Activated T-cell treated with anti-CD3 and anti-CD28 coated beads for 1 hour (primary cell): ENCODE results near the gene PAQR3.
"Not testable (repeated sequence)": the region's sequence is repeated elsewhere in the genome, so short reads cannot be mapped to it uniquely, and the experiment has no call there.

Source experiments
- DNase-seq: peaks from one replicate; pipeline ENCODE4 v3.0.0-alpha.2; 2020; ENCODE audit warnings: low read depth

Gene PAQR3

DNA sequence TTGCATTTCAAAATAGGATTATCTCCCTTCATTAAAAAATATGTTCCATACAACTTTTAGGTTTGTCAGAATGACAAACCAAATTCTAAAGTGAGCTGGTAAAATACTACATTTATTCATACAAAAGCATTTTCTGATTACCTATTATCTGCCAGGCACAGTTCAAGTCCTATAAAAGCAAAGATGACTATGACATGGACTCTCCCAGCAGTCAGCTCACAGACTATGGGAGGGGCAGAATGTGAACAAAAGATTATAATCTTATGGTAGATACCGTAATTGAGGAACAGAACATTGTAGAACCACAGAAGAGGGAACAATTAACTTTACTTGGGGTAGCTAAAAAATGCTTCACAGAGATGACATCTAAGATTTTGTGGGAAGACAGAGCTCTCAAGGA, 12.4 kb downstream of the PAQR3 start:
- DNase-seq: no peak

- no peak for DNase-seq
These were observed 15.6 kb downstream of the PAQR3 start for GRCh38 chr4:78923464-78924312.

GRCh38 chr4:78922207-78922606, 17.0 kb downstream of the PAQR3 start:
- DNase-seq: no peak

DNA sequence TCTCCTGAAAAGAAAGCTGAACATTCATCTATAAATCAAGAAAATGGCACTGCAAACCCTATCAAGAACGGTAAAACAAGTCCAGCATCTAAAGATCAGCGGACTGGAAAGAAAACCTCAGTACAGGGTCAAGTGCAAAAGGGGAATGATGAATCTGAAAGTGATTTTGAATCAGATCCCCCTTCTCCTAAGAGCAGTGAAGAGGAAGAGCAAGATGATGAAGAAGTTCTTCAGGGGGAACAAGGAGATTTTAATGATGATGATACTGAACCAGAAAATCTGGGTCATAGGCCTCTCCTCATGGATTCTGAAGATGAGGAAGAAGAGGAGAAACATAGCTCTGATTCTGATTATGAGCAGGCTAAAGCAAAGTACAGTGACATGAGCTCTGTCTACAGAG, 28.6 kb downstream of the PAQR3 start:
- no peak for DNase-seq

- not testable (repeated sequence) for DNase-seq
These were observed 30.3 kb downstream of the PAQR3 start for GRCh38 chr4:78908974-78909373.

DNA sequence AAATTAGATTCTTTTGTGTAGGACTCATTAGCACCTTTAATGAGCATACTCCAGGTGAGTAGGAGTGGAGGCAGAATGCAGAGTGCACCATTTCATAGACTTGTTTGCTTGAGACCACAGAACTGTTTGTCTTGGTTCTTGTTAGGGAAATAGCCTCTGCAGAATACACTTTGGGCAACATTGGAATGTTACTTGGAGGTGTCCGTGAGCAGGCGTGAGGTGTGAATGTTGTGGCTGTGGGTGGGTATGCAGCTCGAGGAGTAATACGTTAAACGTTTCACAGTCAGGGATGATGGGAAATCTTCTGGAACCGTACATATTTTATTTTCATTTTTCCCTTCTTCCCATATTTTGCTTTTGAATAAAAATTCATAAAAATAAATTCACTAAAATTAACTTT, 31.6 kb downstream of the PAQR3 start:
- no peak for DNase-seq

- no peak for DNase-seq
These were observed 35.1 kb downstream of the PAQR3 start for GRCh38 chr4:78904143-78904542.

- DNase-seq: no peak
These were observed 36.9 kb downstream of the PAQR3 start for GRCh38 chr4:78902298-78902697.

DNA sequence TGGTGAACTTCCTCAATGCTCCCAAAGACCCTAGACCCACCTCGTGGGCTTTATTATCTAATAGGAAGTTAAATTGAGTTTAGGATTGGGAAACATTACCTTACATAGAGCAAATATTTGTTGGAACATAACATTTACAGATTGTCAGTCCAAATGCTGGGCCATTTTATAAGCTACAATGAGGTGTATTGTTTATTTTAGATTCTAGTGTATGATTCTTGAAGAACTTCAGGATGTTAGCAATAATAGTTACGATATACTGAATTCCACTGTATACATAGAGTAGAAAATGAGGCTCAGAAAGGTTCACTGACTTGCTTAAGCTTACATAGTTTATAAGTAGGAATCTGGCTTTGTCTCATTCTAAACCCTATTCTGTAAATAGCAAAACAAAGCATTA, 37.4 kb downstream of the PAQR3 start:
- no peak for DNase-seq

GRCh38 chr4:78899302-78899701, 39.9 kb downstream of the PAQR3 start:
- DNase-seq: no peak

DNA sequence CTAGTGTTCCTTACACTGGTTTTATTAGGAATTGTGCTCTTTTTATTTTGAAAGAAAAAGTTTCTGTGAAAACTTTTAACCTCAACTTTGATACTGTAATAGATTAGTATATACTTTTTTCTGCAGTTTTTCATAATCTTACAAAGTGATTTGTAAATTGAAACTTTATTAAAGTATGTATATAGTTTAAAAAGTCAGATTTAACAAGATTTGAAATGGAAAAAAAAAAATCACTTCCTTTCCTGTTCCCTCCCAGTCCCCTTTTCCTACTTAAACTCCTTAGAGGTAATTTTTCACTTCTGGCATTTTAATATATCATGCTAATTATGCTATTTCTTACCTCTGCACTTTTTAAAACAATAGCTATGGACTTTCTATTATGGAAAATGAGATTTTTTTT, 49.3 kb downstream of the PAQR3 start:
- no peak for DNase-seq

DNA sequence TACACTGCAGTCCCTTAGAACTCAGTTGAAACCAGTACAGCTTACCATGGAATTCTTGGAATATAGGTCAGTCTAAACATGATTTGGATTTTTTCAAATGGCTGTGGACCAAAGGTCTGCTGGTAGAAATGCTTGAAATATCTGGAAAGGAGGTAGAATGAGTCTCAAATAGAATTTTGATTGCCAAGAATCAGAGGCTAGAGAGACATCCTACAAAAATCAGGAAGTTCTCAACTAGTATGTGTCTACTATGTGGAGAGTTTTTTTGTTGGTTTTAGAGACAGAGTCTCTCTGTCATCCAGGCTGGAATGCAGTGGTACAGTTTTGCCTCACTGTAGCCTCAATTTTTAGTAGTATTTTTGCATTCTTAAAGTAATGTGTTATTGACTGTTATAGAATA, 53.6 kb downstream of the PAQR3 start:
- DNase-seq: no peak

DNA sequence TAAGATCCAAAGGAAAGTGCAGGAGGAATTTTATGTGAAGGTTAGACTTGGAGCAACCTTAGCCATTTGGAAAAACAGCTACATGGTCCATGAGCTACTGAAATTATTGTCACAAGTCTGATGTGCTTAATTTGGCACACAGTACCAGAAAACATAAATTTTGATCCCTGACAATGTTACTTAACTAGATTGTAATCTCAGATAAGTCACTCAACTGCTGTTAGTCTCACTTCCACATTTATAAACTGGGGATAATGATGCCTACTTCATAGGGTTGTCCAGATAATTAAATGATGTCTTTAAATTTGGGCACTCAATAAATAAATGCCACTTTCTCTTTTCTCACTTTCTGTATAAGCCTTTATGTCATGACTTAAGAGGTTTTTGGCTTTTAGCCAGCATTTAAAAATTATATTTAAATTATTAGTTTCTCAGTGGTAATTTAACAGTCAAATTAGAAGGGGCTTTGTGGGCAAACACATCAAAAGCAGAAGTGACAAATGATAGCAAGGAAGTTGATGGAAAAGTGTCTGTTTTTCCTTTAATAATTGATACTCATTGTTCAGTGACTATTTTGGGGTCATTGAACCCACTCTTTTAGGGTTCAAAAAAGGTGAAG, 58.3 kb downstream of the PAQR3 start:
- DNase-seq: no peak

- DNase-seq: no peak
These were observed 61.2 kb downstream of the PAQR3 start for GRCh38 chr4:78878031-78878430.

DNA sequence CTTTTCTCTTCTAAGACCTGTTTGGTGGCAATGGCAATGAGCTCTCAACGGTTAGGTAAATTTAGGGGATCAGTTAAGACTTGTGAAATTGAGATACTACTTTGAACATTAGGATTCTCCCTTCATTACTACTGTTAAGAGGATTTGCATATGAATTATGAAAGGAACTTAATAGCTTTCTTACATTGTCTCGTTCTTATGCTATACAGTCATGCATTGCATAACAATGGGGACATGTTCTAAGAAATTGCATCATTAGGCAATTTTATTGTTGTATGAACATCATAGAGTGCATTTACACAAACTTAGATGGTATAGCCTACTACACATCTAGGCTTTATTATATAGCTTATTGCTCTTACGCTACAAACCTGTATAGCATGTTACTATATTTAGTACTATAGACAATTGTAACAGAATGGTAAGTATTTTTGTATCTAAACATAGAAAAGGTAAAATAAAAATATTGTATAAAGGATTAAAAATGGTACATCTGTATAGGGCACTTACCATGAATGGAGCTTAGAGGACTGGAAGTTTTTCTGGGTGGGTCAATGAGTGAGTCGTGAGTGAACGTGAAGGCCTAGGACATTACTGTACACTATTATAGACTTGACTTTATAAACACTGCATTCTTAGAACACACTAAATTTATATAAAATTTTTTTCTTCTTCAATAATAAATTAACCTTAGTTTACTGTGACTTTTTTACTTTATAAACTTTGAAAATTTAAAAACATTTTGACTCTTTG, 62.5 kb downstream of the PAQR3 start:
- DNase-seq: no peak

- DNase-seq: no peak
These were observed 69.2 kb downstream of the PAQR3 start for GRCh38 chr4:78870056-78870455.

GRCh38 chr4:78868712-78869111, 70.5 kb downstream of the PAQR3 start:
- not testable (repeated sequence) for DNase-seq

- no peak for DNase-seq
These were observed 73.8 kb downstream of the PAQR3 start for GRCh38 chr4:78865451-78865850.

DNA sequence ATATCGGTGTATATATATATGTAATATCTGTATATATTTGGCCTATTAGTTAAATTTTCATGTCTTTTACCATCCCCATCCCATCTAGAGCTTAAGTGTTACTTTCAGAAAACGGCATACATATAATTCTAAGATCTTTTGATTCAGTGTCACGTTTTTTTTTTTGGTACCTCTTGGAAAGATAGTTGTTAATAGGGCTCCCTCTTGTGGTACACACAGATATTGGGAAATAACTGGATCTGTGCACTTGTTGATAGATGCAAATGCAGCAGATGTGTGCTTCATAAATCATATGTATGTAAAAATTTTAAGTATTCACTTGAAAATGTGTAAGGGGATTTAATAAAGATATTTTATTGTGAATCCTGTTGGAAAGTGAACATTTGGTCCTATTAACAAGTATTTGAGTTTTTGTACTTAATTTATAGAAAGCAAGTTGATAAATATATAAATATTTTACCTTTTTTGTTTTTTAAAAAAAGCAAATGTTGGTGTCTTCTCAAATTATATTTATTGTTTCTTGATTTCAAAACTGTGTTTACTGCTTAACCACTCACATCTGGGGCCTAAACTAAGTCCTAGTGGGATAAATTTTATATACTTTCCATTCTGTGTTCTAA, 74.7 kb downstream of the PAQR3 start:
- no peak for DNase-seq

- no peak for DNase-seq
These were observed 75.2 kb downstream of the PAQR3 start for GRCh38 chr4:78863991-78864390.

DNA sequence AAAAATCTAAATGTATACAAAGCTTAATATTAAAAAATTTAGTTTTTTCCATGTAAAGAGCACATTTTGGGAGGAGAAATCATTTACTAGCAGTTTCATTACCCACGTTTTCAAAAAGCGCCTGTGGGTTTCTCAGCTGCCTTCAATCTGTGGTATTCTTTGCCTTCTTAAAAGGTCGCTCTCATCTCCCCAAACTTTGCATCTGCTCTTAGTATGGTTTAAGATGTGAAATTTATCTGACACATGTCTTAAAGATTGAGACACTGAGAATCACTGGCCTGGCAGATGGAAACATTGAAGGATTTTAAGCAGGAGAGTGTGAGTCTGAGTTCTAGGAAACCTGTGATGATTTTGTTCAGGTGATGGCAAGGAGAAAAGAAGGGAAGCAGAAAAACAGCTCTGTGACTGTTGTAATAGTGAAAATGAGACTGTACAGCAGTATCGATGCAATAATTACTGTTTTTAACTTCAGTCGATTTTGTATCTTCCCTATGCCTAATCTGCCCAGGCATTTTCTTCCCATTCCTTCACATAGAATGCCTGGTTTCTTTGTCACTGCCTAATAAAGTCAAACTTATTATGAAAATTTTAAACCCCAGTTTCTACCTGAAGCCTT, 75.9 kb downstream of the PAQR3 start:
- DNase-seq: no peak

DNA sequence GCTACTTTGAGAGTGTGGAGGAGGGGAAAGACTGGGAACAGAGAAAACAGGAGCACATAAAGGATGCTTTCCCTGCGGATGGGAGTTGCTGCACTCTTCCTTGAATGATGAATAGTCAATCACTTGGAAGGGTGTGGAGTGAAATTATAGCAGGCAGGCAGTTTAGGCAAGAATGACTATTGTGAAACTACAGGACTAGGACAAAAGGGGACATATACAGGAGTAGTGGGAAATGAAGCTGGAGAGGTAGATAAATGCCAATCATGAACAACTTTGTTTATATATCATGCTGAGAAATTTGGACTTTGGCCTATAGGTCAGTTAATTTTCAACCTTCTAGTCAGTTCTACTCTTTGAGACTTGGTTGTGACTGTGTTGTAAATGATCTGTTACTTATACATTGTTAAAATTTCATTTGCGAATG, 76.9 kb downstream of the PAQR3 start:
- no peak for DNase-seq
